GM23338 (cell line): ENCODE results near the gene P4HA1. TPM values are rescaled to one million over a fixed set of nuclear protein-coding genes. Genes with fewer than 3 reads are reported as not detected.

Source experiments
- ATAC-seq: fragments of 200-7000 bp; cut with Tn5 transposase; 3 replicates; pipeline ENCODE4 v1.9.1; 2020
- DNase-seq: peaks from one replicate; pipeline ENCODE4 v3.0.0-alpha.2; 2015; ENCODE audit warnings: low spot score
- H2AFZ ChIP-seq: fragments of 200-600 bp; sonication (generic); 2 replicates; pipeline ENCODE4 v1.8.0; 2016; ENCODE audit warnings: antibody characterized with exemption, mild to moderate bottlenecking, moderate library complexity
- H3F3A ChIP-seq: fragments of 200-600 bp; sonication (generic); replicated peaks from 2 replicates; pipeline ENCODE4 v1.8.0; 2017; ENCODE audit warnings: antibody characterized with exemption, mixed run types, low read depth
- H3K27ac ChIP-seq: fragments of 200-600 bp; sonication (generic); 2 replicates; pipeline ENCODE4 v1.6.1; 2016; ENCODE audit warnings: low read depth
- H3K27me3 ChIP-seq: fragments of 200-600 bp; sonication (generic); 2 replicates; pipeline ENCODE4 v1.8.0; 2016; ENCODE audit warnings: mild to moderate bottlenecking, mixed run types, moderate library complexity; ENCODE audit not compliant: insufficient read depth
- H3K36me3 ChIP-seq: fragments of 200-600 bp; sonication (generic); 2 replicates; pipeline ENCODE4 v1.8.0; 2016; ENCODE audit warnings: mild to moderate bottlenecking; ENCODE audit not compliant: insufficient read depth
- H3K4me1 ChIP-seq: fragments of 200-600 bp; sonication (generic); 2 replicates; pipeline ENCODE4 v1.8.0; 2016; ENCODE audit warnings: mild to moderate bottlenecking, moderate library complexity; ENCODE audit not compliant: insufficient read depth
- H3K4me2 ChIP-seq: fragments of 200-600 bp; sonication (generic); 2 replicates; pipeline ENCODE4 v1.7.1; 2017; ENCODE audit warnings: mixed run types
- H3K4me3 ChIP-seq: fragments of 200-600 bp; sonication (generic); 2 replicates; pipeline ENCODE4 v1.6.1; 2016; ENCODE audit warnings: mixed run types
- H3K79me2 ChIP-seq: fragments of 200-600 bp; sonication (generic); replicated peaks from 2 replicates; pipeline ENCODE4 v1.8.0; 2017; ENCODE audit warnings: mild to moderate bottlenecking; ENCODE audit not compliant: insufficient read depth
- H3K9me2 ChIP-seq: fragments of 200-600 bp; sonication (generic); 2 replicates; pipeline ENCODE4 v1.8.0; 2017; ENCODE audit not compliant: insufficient read depth
- H4K20me1 ChIP-seq: fragments of 200-600 bp; sonication (generic); replicated peaks from 2 replicates; pipeline ENCODE4 v1.8.0; 2017; ENCODE audit warnings: mild to moderate bottlenecking; ENCODE audit not compliant: insufficient read depth
- H3K27ac Mint-ChIP-seq: 2 replicates; pipeline ENCODE4 v1.8.0; 2020; ENCODE audit warnings: inconsistent platforms, mild to moderate bottlenecking, moderate library complexity, mixed read lengths
- H3K27me3 Mint-ChIP-seq: 3 replicates; pipeline ENCODE4 v1.8.0; 2022; ENCODE audit warnings: low read depth, mild to moderate bottlenecking, moderate library complexity, mixed read lengths, inconsistent platforms; ENCODE audit not compliant: insufficient read depth, poor library complexity
- H3K36me3 Mint-ChIP-seq: 3 replicates; pipeline ENCODE4 v1.8.0; 2021; ENCODE audit warnings: low read depth, mild to moderate bottlenecking, inconsistent platforms, moderate library complexity, mixed read lengths
- H3K4me1 Mint-ChIP-seq: 3 replicates; pipeline ENCODE4 v1.8.0; 2020; ENCODE audit warnings: mild to moderate bottlenecking, inconsistent platforms, mixed read lengths
- H3K4me3 Mint-ChIP-seq: 3 replicates; pipeline ENCODE4 v1.8.0; 2021; ENCODE audit warnings: moderate library complexity, mild to moderate bottlenecking, inconsistent platforms, mixed read lengths
- H3K9me3 Mint-ChIP-seq: 3 replicates; pipeline ENCODE4 v1.8.0; 2020; ENCODE audit warnings: moderate library complexity, mild to moderate bottlenecking, inconsistent platforms, mixed read lengths
- CREB1 ChIP-seq: fragments of 250-450 bp; sonication (Bioruptor Pico); IDR thresholded peaks from 2 replicates; pipeline ENCODE4 v1.5.0; 2020; ENCODE audit warnings: low read depth, mild to moderate bottlenecking, moderate library complexity
- EZH2 ChIP-seq: fragments of 200-600 bp; sonication (generic); IDR thresholded peaks from one replicate; pipeline ENCODE4 v1.8.0; 2017; ENCODE audit warnings: antibody characterized with exemption, mild to moderate bottlenecking, low read depth; ENCODE audit not compliant: unreplicated experiment
- EZH2phosphoT487 ChIP-seq: fragments of 200-600 bp; sonication (generic); IDR thresholded peaks from one replicate; pipeline ENCODE4 v1.8.1; 2018; ENCODE audit warnings: antibody characterized with exemption; ENCODE audit not compliant: unreplicated experiment
- JUNB ChIP-seq: IDR thresholded peaks from one replicate; pipeline ENCODE4 v1.6.1; 2016; ENCODE audit warnings: antibody characterized with exemption; ENCODE audit not compliant: unreplicated experiment
- NANOG ChIP-seq: IDR thresholded peaks from 2 replicates; pipeline ENCODE4 v1.6.1; 2016; ENCODE audit warnings: antibody characterized with exemption, borderline replicate concordance
- POLR2AphosphoS5 ChIP-seq: IDR thresholded peaks from 2 replicates; pipeline ENCODE4 v1.6.1; 2016; ENCODE audit warnings: antibody characterized with exemption, low read depth
- STAT1 ChIP-seq: IDR thresholded peaks from one replicate; pipeline ENCODE4 v1.6.1; 2016; ENCODE audit warnings: antibody characterized with exemption; ENCODE audit not compliant: unreplicated experiment
- ZNF114 ChIP-seq: fragments of 250-450 bp; sonication (Bioruptor Pico); IDR thresholded peaks from 2 replicates; pipeline ENCODE4 v1.5.0; 2020; ENCODE audit warnings: mild to moderate bottlenecking, moderate library complexity
- ZNF331 ChIP-seq: fragments of 250-450 bp; sonication (Bioruptor Pico); IDR thresholded peaks from 2 replicates; pipeline ENCODE4 v1.5.0; 2020; ENCODE audit warnings: low read depth, mild to moderate bottlenecking, moderate library complexity
- polyA plus RNA-seq: library from polyadenylated mRNA; unstranded; fragments of >200 nt; fragmentation: Nextera tagmentation; extraction: Ambion mirVana; gene quantifications from 2 replicates; pipeline ENCODE4 v1.2.1, GENCODE V29; 2016
- total RNA-seq: library from RNA; depleted of rRNA; stranded (reverse); fragments of >200 nt; shearing (Covaris generic); gene quantifications from 2 replicates; pipeline ENCODE4 v1.2.3, GENCODE V29; 2014
- TF ChIP-seq, protein P1 (sequence below): fragments of 250-450 bp; sonication (Bioruptor Pico); IDR thresholded peaks from 2 replicates; pipeline ENCODE4 v1.5.0; 2020; ENCODE audit warnings: mild to moderate bottlenecking, moderate library complexity
- TF ChIP-seq, protein P2 (sequence below): IDR thresholded peaks from one replicate; pipeline ENCODE4 v1.6.1; 2018; ENCODE audit warnings: antibody characterized with exemption; ENCODE audit not compliant: unreplicated experiment
- TF ChIP-seq, protein P3 (sequence below), 2 experiments: fragments of 200-600 bp in 1 of 2; sonication (generic) in 1 of 2; conservative IDR thresholded peaks; 2 replicates each; pipeline versions ENCODE4 v1.5.1 to v1.6.1; 2016 to 2017; ENCODE audit warnings: antibody characterized with exemption in 2 of 2, low read depth in 2 of 2, mild to moderate bottlenecking in 2 of 2, moderate library complexity in 1 of 2
- TF ChIP-seq, protein P4 (sequence below): IDR thresholded peaks from 2 replicates; pipeline ENCODE4 v1.6.1; 2016; ENCODE audit warnings: antibody characterized with exemption

P4HA1 gene
- total and polyA plus RNA-seq, 2 experiments from 2014 or later, result 26.4 to 27.1 TPM

DNA sequence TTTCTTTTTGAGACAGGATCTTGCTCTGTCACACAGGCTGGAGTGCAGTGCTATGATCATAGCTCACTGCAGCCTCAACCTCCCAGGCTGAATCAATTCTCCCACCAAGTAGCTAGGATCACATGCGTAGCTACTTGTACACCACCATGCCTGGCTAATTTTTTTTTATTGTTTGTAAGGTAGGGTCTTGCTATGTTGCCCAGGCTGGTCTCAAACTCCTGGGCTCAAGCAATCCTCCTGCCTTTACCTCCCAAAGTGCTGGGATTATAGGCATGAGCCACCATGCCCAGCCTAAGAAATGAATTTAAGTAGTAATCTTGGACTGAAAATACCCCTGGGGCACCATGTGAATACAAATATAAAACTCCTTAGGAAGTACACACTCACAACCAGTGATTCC, 19.4 kb upstream of the P4HA1 start:
- no peak overlapping the region for H3K27ac Mint-ChIP-seq
- TF ChIP-seq EZH2 (no peak), ZNF114 (CRISPR knock-in tag) (no peak), JUNB (no peak), CREB1 (CRISPR knock-in tag) (no peak), POLR2AphosphoS5 (no peak), EZH2phosphoT487 (no peak), STAT1 (no peak), NANOG (no peak), ZNF331 (CRISPR knock-in tag) (no peak)
- TF ChIP-seq, protein P1, sequence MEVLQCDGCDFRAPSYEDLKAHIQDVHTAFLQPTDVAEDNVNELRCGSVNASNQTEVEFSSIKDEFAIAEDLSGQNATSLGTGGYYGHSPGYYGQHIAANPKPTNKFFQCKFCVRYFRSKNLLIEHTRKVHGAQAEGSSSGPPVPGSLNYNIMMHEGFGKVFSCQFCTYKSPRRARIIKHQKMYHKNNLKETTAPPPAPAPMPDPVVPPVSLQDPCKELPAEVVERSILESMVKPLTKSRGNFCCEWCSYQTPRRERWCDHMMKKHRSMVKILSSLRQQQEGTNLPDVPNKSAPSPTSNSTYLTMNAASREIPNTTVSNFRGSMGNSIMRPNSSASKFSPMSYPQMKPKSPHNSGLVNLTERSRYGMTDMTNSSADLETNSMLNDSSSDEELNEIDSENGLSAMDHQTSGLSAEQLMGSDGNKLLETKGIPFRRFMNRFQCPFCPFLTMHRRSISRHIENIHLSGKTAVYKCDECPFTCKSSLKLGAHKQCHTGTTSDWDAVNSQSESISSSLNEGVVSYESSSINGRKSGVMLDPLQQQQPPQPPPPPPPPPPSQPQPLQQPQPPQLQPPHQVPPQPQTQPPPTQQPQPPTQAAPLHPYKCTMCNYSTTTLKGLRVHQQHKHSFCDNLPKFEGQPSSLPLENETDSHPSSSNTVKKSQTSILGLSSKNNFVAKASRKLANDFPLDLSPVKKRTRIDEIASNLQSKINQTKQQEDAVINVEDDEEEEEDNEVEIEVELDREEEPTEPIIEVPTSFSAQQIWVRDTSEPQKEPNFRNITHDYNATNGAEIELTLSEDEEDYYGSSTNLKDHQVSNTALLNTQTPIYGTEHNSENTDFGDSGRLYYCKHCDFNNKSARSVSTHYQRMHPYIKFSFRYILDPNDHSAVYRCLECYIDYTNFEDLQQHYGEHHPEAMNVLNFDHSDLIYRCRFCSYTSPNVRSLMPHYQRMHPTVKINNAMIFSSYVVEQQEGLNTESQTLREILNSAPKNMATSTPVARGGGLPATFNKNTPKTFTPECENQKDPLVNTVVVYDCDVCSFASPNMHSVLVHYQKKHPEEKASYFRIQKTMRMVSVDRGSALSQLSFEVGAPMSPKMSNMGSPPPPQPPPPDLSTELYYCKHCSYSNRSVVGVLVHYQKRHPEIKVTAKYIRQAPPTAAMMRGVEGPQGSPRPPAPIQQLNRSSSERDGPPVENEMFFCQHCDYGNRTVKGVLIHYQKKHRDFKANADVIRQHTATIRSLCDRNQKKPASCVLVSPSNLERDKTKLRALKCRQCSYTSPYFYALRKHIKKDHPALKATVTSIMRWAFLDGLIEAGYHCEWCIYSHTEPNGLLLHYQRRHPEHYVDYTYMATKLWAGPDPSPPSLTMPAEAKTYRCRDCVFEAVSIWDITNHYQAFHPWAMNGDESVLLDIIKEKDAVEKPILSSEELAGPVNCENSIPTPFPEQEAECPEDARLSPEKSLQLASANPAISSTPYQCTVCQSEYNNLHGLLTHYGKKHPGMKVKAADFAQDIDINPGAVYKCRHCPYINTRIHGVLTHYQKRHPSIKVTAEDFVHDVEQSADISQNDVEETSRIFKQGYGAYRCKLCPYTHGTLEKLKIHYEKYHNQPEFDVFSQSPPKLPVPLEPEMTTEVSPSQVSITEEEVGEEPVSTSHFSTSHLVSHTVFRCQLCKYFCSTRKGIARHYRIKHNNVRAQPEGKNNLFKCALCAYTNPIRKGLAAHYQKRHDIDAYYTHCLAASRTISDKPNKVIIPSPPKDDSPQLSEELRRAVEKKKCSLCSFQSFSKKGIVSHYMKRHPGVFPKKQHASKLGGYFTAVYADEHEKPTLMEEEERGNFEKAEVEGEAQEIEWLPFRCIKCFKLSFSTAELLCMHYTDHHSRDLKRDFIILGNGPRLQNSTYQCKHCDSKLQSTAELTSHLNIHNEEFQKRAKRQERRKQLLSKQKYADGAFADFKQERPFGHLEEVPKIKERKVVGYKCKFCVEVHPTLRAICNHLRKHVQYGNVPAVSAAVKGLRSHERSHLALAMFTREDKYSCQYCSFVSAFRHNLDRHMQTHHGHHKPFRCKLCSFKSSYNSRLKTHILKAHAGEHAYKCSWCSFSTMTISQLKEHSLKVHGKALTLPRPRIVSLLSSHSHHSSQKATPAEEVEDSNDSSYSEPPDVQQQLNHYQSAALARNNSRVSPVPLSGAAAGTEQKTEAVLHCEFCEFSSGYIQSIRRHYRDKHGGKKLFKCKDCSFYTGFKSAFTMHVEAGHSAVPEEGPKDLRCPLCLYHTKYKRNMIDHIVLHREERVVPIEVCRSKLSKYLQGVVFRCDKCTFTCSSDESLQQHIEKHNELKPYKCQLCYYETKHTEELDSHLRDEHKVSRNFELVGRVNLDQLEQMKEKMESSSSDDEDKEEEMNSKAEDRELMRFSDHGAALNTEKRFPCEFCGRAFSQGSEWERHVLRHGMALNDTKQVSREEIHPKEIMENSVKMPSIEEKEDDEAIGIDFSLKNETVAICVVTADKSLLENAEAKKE (CRISPR knock-in tag), result no peak
- TF ChIP-seq, protein P2, sequence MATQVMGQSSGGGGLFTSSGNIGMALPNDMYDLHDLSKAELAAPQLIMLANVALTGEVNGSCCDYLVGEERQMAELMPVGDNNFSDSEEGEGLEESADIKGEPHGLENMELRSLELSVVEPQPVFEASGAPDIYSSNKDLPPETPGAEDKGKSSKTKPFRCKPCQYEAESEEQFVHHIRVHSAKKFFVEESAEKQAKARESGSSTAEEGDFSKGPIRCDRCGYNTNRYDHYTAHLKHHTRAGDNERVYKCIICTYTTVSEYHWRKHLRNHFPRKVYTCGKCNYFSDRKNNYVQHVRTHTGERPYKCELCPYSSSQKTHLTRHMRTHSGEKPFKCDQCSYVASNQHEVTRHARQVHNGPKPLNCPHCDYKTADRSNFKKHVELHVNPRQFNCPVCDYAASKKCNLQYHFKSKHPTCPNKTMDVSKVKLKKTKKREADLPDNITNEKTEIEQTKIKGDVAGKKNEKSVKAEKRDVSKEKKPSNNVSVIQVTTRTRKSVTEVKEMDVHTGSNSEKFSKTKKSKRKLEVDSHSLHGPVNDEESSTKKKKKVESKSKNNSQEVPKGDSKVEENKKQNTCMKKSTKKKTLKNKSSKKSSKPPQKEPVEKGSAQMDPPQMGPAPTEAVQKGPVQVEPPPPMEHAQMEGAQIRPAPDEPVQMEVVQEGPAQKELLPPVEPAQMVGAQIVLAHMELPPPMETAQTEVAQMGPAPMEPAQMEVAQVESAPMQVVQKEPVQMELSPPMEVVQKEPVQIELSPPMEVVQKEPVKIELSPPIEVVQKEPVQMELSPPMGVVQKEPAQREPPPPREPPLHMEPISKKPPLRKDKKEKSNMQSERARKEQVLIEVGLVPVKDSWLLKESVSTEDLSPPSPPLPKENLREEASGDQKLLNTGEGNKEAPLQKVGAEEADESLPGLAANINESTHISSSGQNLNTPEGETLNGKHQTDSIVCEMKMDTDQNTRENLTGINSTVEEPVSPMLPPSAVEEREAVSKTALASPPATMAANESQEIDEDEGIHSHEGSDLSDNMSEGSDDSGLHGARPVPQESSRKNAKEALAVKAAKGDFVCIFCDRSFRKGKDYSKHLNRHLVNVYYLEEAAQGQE, result no peak
- TF ChIP-seq, protein P3, sequence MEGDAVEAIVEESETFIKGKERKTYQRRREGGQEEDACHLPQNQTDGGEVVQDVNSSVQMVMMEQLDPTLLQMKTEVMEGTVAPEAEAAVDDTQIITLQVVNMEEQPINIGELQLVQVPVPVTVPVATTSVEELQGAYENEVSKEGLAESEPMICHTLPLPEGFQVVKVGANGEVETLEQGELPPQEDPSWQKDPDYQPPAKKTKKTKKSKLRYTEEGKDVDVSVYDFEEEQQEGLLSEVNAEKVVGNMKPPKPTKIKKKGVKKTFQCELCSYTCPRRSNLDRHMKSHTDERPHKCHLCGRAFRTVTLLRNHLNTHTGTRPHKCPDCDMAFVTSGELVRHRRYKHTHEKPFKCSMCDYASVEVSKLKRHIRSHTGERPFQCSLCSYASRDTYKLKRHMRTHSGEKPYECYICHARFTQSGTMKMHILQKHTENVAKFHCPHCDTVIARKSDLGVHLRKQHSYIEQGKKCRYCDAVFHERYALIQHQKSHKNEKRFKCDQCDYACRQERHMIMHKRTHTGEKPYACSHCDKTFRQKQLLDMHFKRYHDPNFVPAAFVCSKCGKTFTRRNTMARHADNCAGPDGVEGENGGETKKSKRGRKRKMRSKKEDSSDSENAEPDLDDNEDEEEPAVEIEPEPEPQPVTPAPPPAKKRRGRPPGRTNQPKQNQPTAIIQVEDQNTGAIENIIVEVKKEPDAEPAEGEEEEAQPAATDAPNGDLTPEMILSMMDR (conservative IDR thresholded peaks at IDR 0.05; ENCODE audit: low read depth in 2 of 2), result no peak
- TF ChIP-seq, protein P4, sequence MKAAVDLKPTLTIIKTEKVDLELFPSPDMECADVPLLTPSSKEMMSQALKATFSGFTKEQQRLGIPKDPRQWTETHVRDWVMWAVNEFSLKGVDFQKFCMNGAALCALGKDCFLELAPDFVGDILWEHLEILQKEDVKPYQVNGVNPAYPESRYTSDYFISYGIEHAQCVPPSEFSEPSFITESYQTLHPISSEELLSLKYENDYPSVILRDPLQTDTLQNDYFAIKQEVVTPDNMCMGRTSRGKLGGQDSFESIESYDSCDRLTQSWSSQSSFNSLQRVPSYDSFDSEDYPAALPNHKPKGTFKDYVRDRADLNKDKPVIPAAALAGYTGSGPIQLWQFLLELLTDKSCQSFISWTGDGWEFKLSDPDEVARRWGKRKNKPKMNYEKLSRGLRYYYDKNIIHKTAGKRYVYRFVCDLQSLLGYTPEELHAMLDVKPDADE, result no peak
- no peaks in the 10 kb centered on the region for H3F3A ChIP-seq
- no peaks in the 10 kb centered on the region for H3K9me3 Mint-ChIP-seq
- H4K20me1 ChIP-seq, result no peaks in the 10 kb centered on the region
- no peak overlapping the region for H3K4me2 ChIP-seq
- H3K4me1 ChIP-seq, result peaks cover 3% of the 10 kb centered on the region; the same call in 1 of the 2 replicates
- H3K27me3 Mint-ChIP-seq, result peaks cover 4% of the 10 kb centered on the region
- no peaks in the 10 kb centered on the region for H3K9me2 ChIP-seq
- no peak overlapping the region for H3K27ac ChIP-seq
- H3K4me3 Mint-ChIP-seq, result no peak overlapping the region
- peaks cover 7% of the 10 kb centered on the region; the same call in 2 of the 3 replicates for H3K36me3 Mint-ChIP-seq
- no peak overlapping the region for H3K4me3 ChIP-seq
- no peak for DNase-seq
- ATAC-seq, result no peak
- H3K27me3 ChIP-seq, result no peaks in the 10 kb centered on the region
- no peaks in the 10 kb centered on the region for H3K79me2 ChIP-seq
- peaks cover 7% of the 10 kb centered on the region; the same call in 2 of the 3 replicates for H3K4me1 Mint-ChIP-seq
- no peaks in the 10 kb centered on the region for H3K36me3 ChIP-seq
- H2AFZ ChIP-seq, result no peak overlapping the region
